ENCODE data around the gene APOB.

DNA sequence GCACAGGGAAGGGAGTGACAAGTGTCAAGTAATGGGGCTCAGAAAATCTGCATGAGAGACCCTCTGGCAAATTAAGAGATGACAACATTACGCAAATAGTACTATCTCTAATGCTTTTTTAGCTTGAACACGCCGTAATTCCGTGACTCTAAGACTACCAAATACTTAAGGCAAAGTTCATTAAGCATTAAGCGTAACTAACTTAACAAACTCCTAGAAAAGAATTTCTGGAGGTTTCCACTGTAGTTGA, 1.2 kb downstream of the APOB start:
- no peak for TF ChIP-seq EZH2phosphoT487 (IDR thresholded peaks at IDR 0.05; ENCODE audit: borderline replicate concordance, low read length)
- TF ChIP-seq, protein P1, sequence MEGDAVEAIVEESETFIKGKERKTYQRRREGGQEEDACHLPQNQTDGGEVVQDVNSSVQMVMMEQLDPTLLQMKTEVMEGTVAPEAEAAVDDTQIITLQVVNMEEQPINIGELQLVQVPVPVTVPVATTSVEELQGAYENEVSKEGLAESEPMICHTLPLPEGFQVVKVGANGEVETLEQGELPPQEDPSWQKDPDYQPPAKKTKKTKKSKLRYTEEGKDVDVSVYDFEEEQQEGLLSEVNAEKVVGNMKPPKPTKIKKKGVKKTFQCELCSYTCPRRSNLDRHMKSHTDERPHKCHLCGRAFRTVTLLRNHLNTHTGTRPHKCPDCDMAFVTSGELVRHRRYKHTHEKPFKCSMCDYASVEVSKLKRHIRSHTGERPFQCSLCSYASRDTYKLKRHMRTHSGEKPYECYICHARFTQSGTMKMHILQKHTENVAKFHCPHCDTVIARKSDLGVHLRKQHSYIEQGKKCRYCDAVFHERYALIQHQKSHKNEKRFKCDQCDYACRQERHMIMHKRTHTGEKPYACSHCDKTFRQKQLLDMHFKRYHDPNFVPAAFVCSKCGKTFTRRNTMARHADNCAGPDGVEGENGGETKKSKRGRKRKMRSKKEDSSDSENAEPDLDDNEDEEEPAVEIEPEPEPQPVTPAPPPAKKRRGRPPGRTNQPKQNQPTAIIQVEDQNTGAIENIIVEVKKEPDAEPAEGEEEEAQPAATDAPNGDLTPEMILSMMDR (conservative IDR thresholded peaks at IDR 0.05; ENCODE audit: low read depth, low read length) = no peak

Data from PC-3 (cell line).